Neural cell (in vitro differentiated cells): ENCODE measurements around the gene GATAD2A. TPM values are rescaled to one million over a fixed set of nuclear protein-coding genes. Genes with fewer than 3 reads are reported as not detected.

Source experiments
- H2AFZ ChIP-seq: fragments of 200-600, 300-800 bp; sonication (generic), shearing (Covaris generic); 2 replicates; pipeline ENCODE4 v1.6.0; 2014; ENCODE audit warnings: low read depth, mild to moderate bottlenecking, antibody characterized with exemption, low read length, moderate library complexity
- H3F3A ChIP-seq: fragments of 200-600 bp; shearing (Covaris generic); 2 replicates; pipeline ENCODE4 v1.6.1; 2016; ENCODE audit warnings: mild to moderate bottlenecking, moderate library complexity, mixed read lengths, antibody characterized with exemption, low read length; ENCODE audit not compliant: insufficient read depth, poor library complexity, severe bottlenecking
- H3K27ac ChIP-seq: fragments of 200-600, 300-800 bp; sonication (generic), shearing (Covaris generic); 2 replicates; pipeline ENCODE4 v1.5.1; 2014; ENCODE audit warnings: mild to moderate bottlenecking, low read length, moderate library complexity
- H3K27me3 ChIP-seq: fragments of 300-800, 200-600 bp; sonication (generic), shearing (Covaris generic); 2 replicates; pipeline ENCODE4 v1.6.0; 2014; ENCODE audit warnings: mild to moderate bottlenecking, low read depth, low read length, moderate library complexity; ENCODE audit not compliant: insufficient read depth
- H3K36me3 ChIP-seq: fragments of 300-800, 200-600 bp; sonication (generic), shearing (Covaris generic); 2 replicates; pipeline ENCODE4 v1.5.1; 2014; ENCODE audit warnings: mild to moderate bottlenecking, antibody characterized with exemption, low read length, moderate library complexity; ENCODE audit not compliant: insufficient read depth
- H3K4me2 ChIP-seq: fragments of 300-800, 200-600 bp; sonication (generic), shearing (Covaris generic); 2 replicates; pipeline ENCODE4 v1.6.0; 2014; ENCODE audit warnings: mild to moderate bottlenecking, low read length
- H3K4me3 ChIP-seq: fragments of 300-800, 200-600 bp; sonication (generic), shearing (Covaris generic); 2 replicates; pipeline ENCODE4 v1.5.1; 2014; ENCODE audit warnings: mild to moderate bottlenecking, low read length, moderate library complexity
- H3K79me2 ChIP-seq: fragments of 200-600 bp; shearing (Covaris generic); replicated peaks from 2 replicates; pipeline ENCODE4 v1.6.0; 2014; ENCODE audit warnings: mild to moderate bottlenecking, low read length, moderate library complexity; ENCODE audit not compliant: insufficient read depth
- H3K9ac ChIP-seq: fragments of 300-800, 200-600 bp; sonication (generic), shearing (Covaris generic); 2 replicates; pipeline ENCODE4 v1.6.1; 2016; ENCODE audit warnings: mild to moderate bottlenecking, low read length, mixed read lengths
- H3K9me2 ChIP-seq: fragments of 200-600 bp; shearing (Covaris generic); 2 replicates; pipeline ENCODE4 v1.6.1; 2016; ENCODE audit warnings: mild to moderate bottlenecking, low read length, mixed read lengths; ENCODE audit not compliant: insufficient read depth
- H3K9me3 ChIP-seq: fragments of 200-600, 300-800 bp; sonication (generic), shearing (Covaris generic); 2 replicates; pipeline ENCODE4 v1.6.1; 2016; ENCODE audit warnings: mild to moderate bottlenecking, mixed run types, low read length, moderate library complexity, mixed read lengths
- H4K20me1 ChIP-seq: fragments of 200-600 bp; shearing (Covaris generic); 2 replicates; pipeline ENCODE4 v1.6.1; 2016; ENCODE audit warnings: mild to moderate bottlenecking, mixed run types; ENCODE audit not compliant: insufficient read depth
- EP300 ChIP-seq: fragments of 450-650 bp; conservative IDR thresholded peaks from 2 replicates; pipeline ENCODE4 v1.6.1; 2014; ENCODE audit warnings: antibody characterized with exemption, mild to moderate bottlenecking, moderate library complexity; ENCODE audit not compliant: poor library complexity, severe bottlenecking
- EZH2 ChIP-seq: fragments of 200-600, 300-800 bp; shearing (Covaris generic), sonication (generic); IDR thresholded peaks from 2 replicates; pipeline ENCODE4 v1.6.1; 2014; ENCODE audit warnings: antibody characterized with exemption, low read length, borderline replicate concordance, mild to moderate bottlenecking; ENCODE audit not compliant: insufficient read depth, poor library complexity, severe bottlenecking
- MXI1 ChIP-seq: fragments of 450-650 bp; conservative IDR thresholded peaks from 2 replicates; pipeline ENCODE4 v1.6.1; 2014; ENCODE audit warnings: antibody characterized with exemption, mild to moderate bottlenecking; ENCODE audit not compliant: poor library complexity, severe bottlenecking
- POLR2AphosphoS5 ChIP-seq: IDR thresholded peaks from 2 replicates; pipeline ENCODE4 v1.6.1; 2012
- RAD21 ChIP-seq: fragments of 450-650 bp; conservative IDR thresholded peaks from 2 replicates; pipeline ENCODE4 v1.6.1; 2014; ENCODE audit warnings: antibody characterized with exemption, mild to moderate bottlenecking, moderate library complexity
- REST ChIP-seq: IDR thresholded peaks from 2 replicates; pipeline ENCODE4 v1.6.1; 2012; ENCODE audit warnings: borderline replicate concordance
- SMC3 ChIP-seq: fragments of 450-650 bp; conservative IDR thresholded peaks from 2 replicates; pipeline ENCODE4 v1.6.1; 2014; ENCODE audit warnings: antibody characterized with exemption, mild to moderate bottlenecking, moderate library complexity; ENCODE audit not compliant: poor library complexity
- TAF1 ChIP-seq: IDR thresholded peaks from 2 replicates; pipeline ENCODE4 v1.6.1; 2012; ENCODE audit warnings: low read depth
- polyA plus RNA-seq: library from polyadenylated mRNA; depleted of rRNA; stranded (reverse); fragments of >200 nt; gene quantifications from 2 replicates; pipeline ENCODE4 v1.2.3, GENCODE V29; 2014
- TF ChIP-seq, protein P1 (sequence below): fragments of 450-650 bp; IDR thresholded peaks from 2 replicates; pipeline ENCODE4 v1.5.1; 2014; ENCODE audit warnings: antibody characterized with exemption, mild to moderate bottlenecking, moderate library complexity; ENCODE audit not compliant: poor library complexity, severe bottlenecking

GATAD2A gene
- polyA plus RNA-seq, 1 donor from 2014 or later, result 13.9 TPM

GRCh38 chr19:19546751-19547162 is 141.3 kb downstream of the GATAD2A start:
- H3K4me2 ChIP-seq, result no peak overlapping the region
- no peaks in the 10 kb centered on the region for H3F3A ChIP-seq
- H2AFZ ChIP-seq, result no peak overlapping the region
- TF ChIP-seq MXI1 (no peak), POLR2AphosphoS5 (no peak), TAF1 (no peak), EZH2 (no peak), EP300 (no peak), REST (no peak), RAD21 (no peak), SMC3 (no peak)
- TF ChIP-seq, protein P1, sequence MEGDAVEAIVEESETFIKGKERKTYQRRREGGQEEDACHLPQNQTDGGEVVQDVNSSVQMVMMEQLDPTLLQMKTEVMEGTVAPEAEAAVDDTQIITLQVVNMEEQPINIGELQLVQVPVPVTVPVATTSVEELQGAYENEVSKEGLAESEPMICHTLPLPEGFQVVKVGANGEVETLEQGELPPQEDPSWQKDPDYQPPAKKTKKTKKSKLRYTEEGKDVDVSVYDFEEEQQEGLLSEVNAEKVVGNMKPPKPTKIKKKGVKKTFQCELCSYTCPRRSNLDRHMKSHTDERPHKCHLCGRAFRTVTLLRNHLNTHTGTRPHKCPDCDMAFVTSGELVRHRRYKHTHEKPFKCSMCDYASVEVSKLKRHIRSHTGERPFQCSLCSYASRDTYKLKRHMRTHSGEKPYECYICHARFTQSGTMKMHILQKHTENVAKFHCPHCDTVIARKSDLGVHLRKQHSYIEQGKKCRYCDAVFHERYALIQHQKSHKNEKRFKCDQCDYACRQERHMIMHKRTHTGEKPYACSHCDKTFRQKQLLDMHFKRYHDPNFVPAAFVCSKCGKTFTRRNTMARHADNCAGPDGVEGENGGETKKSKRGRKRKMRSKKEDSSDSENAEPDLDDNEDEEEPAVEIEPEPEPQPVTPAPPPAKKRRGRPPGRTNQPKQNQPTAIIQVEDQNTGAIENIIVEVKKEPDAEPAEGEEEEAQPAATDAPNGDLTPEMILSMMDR, result no peak
- no peaks in the 10 kb centered on the region for H3K36me3 ChIP-seq
- H3K9me2 ChIP-seq, result no peaks in the 10 kb centered on the region
- no peaks in the 10 kb centered on the region for H3K27me3 ChIP-seq
- H3K79me2 ChIP-seq, result no peaks in the 10 kb centered on the region
- no peak overlapping the region for H3K4me3 ChIP-seq
- H3K27ac ChIP-seq, result no peak overlapping the region
- H3K9me3 ChIP-seq, result no peaks in the 10 kb centered on the region
- H3K9ac ChIP-seq, result no peak overlapping the region
- H4K20me1 ChIP-seq, result no peaks in the 10 kb centered on the region

DNA sequence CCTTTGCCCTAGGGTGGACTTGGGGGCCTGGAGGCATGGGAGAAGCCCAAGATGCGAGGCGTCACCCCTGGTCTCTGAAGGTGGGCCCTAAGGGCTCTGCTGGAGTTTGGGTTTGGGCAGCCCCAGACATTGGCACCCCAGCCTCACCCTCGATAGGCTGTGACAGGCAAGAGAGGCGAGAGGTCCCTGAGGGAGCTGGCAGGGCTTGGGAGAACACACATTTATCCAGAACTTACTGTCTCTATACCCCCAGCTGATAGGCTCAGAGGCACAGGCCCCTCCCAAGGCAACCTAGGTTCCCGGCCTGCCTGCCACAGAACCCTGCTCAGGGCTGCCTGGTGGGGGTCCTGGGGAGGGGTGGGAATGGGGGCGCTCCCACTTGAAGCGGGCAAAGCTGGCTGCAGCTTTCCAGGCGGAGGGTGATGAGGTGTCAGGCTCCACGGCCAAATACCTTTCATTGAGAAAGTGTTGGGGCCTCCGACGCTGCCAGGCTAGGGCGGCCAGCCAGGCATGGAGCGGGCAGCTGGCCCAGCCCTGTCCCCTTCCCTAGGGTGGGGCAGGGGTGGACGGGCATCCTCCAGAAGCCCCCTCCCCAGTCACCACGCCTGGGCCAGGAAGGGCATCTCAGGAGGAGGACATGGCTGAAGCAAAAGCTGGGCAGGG is 142.3 kb downstream of the GATAD2A start:
- TF ChIP-seq EP300 (no peak), REST (no peak), TAF1 (no peak), RAD21 (no peak)
- H3K36me3 ChIP-seq, result no peaks in the 10 kb centered on the region

More for the DNA sequence above, 142.3 kb downstream of the GATAD2A start:
- no peaks in the 10 kb centered on the region for H3F3A ChIP-seq
- no peak overlapping the region for H3K27ac ChIP-seq
- H4K20me1 ChIP-seq, result no peaks in the 10 kb centered on the region
- H3K9ac ChIP-seq, result no peak overlapping the region
- H3K9me2 ChIP-seq, result no peaks in the 10 kb centered on the region
- H3K27me3 ChIP-seq, result no peaks in the 10 kb centered on the region
- no peak overlapping the region for H3K4me3 ChIP-seq
- no peaks in the 10 kb centered on the region for H3K79me2 ChIP-seq
- no peak overlapping the region for H3K4me2 ChIP-seq
- H3K9me3 ChIP-seq, result no peaks in the 10 kb centered on the region
- no peak overlapping the region for H2AFZ ChIP-seq
